Cardiac fibroblast (primary cell): ENCODE measurements around the gene CSNK1D.

Experiments
- DNase-seq, 2 donors: peaks; one replicate each; pipeline versions ENCODE4 v3.0.0 to v3.0.0-alpha.2; 2010; ENCODE audit warnings: low read depth in 2 of 2
- H3K4me3 ChIP-seq, 2 donors: replicated peaks in 1 of 2; 1 replicate in 1 of 2; 2 replicates in 1 of 2; pipeline ENCODE4 v1.5.1; 2011; ENCODE audit warnings: low read depth in 2 of 2, low read length in 2 of 2, mild to moderate bottlenecking in 2 of 2, moderate library complexity in 1 of 2
- TF ChIP-seq, protein P1 (sequence below): IDR thresholded peaks from one replicate; pipeline ENCODE4 v1.5.1; 2011; ENCODE audit warnings: low read depth, mild to moderate bottlenecking, low read length, inconsistent platforms

CSNK1D gene

DNA sequence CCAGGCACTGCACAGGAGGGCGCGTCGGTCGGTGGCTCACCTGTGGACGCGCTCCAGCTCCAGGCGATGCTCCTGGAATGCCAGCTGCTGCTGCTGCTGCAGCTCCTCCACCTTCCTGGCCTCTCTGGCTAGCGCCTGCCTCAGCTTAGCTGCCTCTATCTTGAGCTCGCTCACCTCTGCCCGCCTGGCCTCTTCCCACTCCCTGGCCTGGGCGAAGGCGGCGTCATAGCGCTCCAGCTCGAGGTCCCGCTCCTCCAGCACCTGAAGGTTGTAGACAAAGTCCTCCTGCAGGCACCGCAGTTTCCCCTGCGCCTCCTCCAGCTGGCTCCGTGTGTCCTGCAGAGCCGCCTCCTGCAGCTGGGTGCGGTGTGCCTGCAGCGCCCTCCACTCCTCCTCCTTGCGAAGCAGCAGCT is 72.0 kb downstream of the CSNK1D start:
- DNase-seq: no peak
- TF ChIP-seq, protein P1, sequence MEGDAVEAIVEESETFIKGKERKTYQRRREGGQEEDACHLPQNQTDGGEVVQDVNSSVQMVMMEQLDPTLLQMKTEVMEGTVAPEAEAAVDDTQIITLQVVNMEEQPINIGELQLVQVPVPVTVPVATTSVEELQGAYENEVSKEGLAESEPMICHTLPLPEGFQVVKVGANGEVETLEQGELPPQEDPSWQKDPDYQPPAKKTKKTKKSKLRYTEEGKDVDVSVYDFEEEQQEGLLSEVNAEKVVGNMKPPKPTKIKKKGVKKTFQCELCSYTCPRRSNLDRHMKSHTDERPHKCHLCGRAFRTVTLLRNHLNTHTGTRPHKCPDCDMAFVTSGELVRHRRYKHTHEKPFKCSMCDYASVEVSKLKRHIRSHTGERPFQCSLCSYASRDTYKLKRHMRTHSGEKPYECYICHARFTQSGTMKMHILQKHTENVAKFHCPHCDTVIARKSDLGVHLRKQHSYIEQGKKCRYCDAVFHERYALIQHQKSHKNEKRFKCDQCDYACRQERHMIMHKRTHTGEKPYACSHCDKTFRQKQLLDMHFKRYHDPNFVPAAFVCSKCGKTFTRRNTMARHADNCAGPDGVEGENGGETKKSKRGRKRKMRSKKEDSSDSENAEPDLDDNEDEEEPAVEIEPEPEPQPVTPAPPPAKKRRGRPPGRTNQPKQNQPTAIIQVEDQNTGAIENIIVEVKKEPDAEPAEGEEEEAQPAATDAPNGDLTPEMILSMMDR: no peak
- H3K4me3 ChIP-seq: no peak overlapping the region

- no peak overlapping the region for H3K4me3 ChIP-seq
- TF ChIP-seq, protein P1: no peak
- DNase-seq: no peak
Observed at GRCh38 chr17:82200743-82201497, 72.6 kb downstream of the CSNK1D start.

- TF ChIP-seq, protein P1: no peak
- DNase-seq: no peak
- no peak overlapping the region for H3K4me3 ChIP-seq
Observed at GRCh38 chr17:82200135-82200534, 73.4 kb downstream of the CSNK1D start.

- DNase-seq: no peak
Observed at GRCh38 chr17:82199496-82199895, 74.0 kb downstream of the CSNK1D start.

GRCh38 chr17:82198092-82198491 is 75.4 kb downstream of the CSNK1D start:
- H3K4me3 ChIP-seq: no peak overlapping the region
- no peak for DNase-seq
- TF ChIP-seq, protein P1: no peak

More at GRCh38 chr17:82199496-82199895, 74.0 kb downstream of the CSNK1D start:
- H3K4me3 ChIP-seq: no peak overlapping the region
- TF ChIP-seq, protein P1: no peak

GRCh38 chr17:82195675-82196672 is 77.5 kb downstream of the CSNK1D start:
- H3K4me3 ChIP-seq: no peak overlapping the region
- TF ChIP-seq, protein P1: no peak
- DNase-seq: peak in 1 of 2 donors; percentile 50
